Body of pancreas (tissue), 4 donors: ENCODE measurements around the gene ADCY9. TPM values are rescaled to one million over a fixed set of nuclear protein-coding genes. Genes with fewer than 3 reads are reported as not detected.

ENCODE experiments used
- ATAC-seq: fragments of 150-250 bp; one replicate; pipeline ENCODE4 v1.9.1; 2016
- DNase-seq, 4 donors: peaks; one replicate each; pipeline ENCODE4 v3.0.0-alpha.2; 2019
- H3K27ac ChIP-seq, 4 donors: fragments of 200-600 bp; sonication (generic); 1 replicate in 3 of 4; 2 replicates in 1 of 4; pipeline versions ENCODE4 v1.5.1 to v1.6.1; 2016 to 2019; ENCODE audit warnings: mild to moderate bottlenecking in 1 of 4, mixed read lengths in 1 of 4, moderate library complexity in 1 of 4
- H3K27me3 ChIP-seq, 2 donors: fragments of 200-600 bp; sonication (generic); one replicate each; pipeline ENCODE4 v1.6.0; 2016; ENCODE audit warnings: mild to moderate bottlenecking in 1 of 2
- H3K36me3 ChIP-seq, 2 donors: fragments of 200-600 bp; sonication (generic); replicated peaks in 1 of 2; 2 replicates each; pipeline ENCODE4 v1.5.1; 2016; ENCODE audit warnings: low read depth in 2 of 2; ENCODE audit not compliant: insufficient read depth in 1 of 2
- H3K4me1 ChIP-seq: fragments of 200-600 bp; sonication (generic); one replicate; pipeline ENCODE4 v1.6.0; 2016
- H3K4me3 ChIP-seq, 2 donors: fragments of 200-600 bp; sonication (generic); 1 replicate in 1 of 2; 2 replicates in 1 of 2; pipeline ENCODE4 v1.5.1; 2016 to 2019
- H3K9me3 ChIP-seq, 3 donors: fragments of 200-600 bp; sonication (generic); 1 replicate in 2 of 3; 2 replicates in 1 of 3; pipeline ENCODE4 v1.5.1; 2016
- CTCF ChIP-seq, 7 experiments: fragments of 450-650 bp in 4 of 7; fragments of 200-600 bp in 3 of 7; sonication (generic) in 3 of 7; IDR thresholded peaks; one replicate each; pipeline ENCODE4 v1.5.1; 2016 to 2019; ENCODE audit warnings: antibody characterized with exemption in 7 of 7
- POLR2A ChIP-seq, 3 donors: fragments of 450-650 bp; IDR thresholded peaks; one replicate each; pipeline ENCODE4 v1.6.1; 2016; ENCODE audit warnings: antibody characterized with exemption in 3 of 3, mild to moderate bottlenecking in 2 of 3
- WGBS, 2 donors: methylation state at CpG; one replicate each; pipeline ENCODE4 v1.1.5; 2017; 5-methylcytosine and 5-hydroxymethylcytosine counted together
- intact Hi-C: fragments of 100-400 bp; cut with DNase I; formaldehyde crosslinking; loops from one replicate; pipeline ENCODE4 v1.15.1; 2023
- total RNA-seq, 2 donors: library from RNA; depleted of rRNA; stranded (reverse); fragments of >200 nt; gene quantifications; one replicate each; pipeline ENCODE4 v1.1.0, GENCODE V29; 2016

ADCY9 gene
- total RNA-seq, 2 donors from 2014 or later = 22.4 to 29.1 TPM

- 82 to 87% methylated on average over 9 of the region's 9 CpGs for WGBS, 2 donors
- DNase-seq = no peak
Measured at GRCh38 chr16:3988011-3988410, 128.2 kb downstream of the ADCY9 start.

GRCh38 chr16:3987231-3987630 lies 129.0 kb downstream of the ADCY9 start:
- DNase-seq = no peak
- WGBS, 2 donors = 82 to 85% methylated on average over 4 to 13 of the region's 13 CpGs
- Histone ChIP-seq H3K9me3 (no peaks in the 10 kb centered on the region), H3K4me1 (peaks cover 7% of the 10 kb centered on the region), H3K27ac (peak overlapping the region in 1 of 4 donors; percentile 62), H3K27me3 (no peaks in the 10 kb centered on the region), H3K36me3 (no peaks in the 10 kb centered on the region), H3K4me3 (no peak overlapping the region)
- no peak for ATAC-seq
- intact Hi-C loops = loop anchor here (10.0 kb wide), 2 partner anchors 128 to 258 kb away; partner anchors contain the start of genes ADCY9 and SRL
- TF ChIP-seq POLR2A (IDR thresholded peaks at IDR 0.05) (no peak), CTCF (IDR thresholded peaks at IDR 0.05) (no peak)

More at GRCh38 chr16:3988011-3988410, 128.2 kb downstream of the ADCY9 start:
- Histone ChIP-seq H3K36me3 (no peaks in the 10 kb centered on the region), H3K4me1 (peaks cover 7% of the 10 kb centered on the region), H3K9me3 (no peaks in the 10 kb centered on the region), H3K4me3 (no peak overlapping the region), H3K27ac (peak overlapping the region; percentile 12 to 62 (median 48)), H3K27me3 (no peaks in the 10 kb centered on the region)
- no peak for ATAC-seq
- intact Hi-C loops = loop anchor here (10.0 kb wide), 2 partner anchors 127 to 257 kb away; partner anchors contain the start of genes ADCY9 and SRL
- TF ChIP-seq POLR2A (IDR thresholded peaks at IDR 0.05) (no peak), CTCF (IDR thresholded peaks at IDR 0.05) (no peak)

GRCh38 chr16:3986235-3986544 lies 130.1 kb downstream of the ADCY9 start:
- no peak for DNase-seq
- Histone ChIP-seq H3K4me3 (no peak overlapping the region), H3K9me3 (no peaks in the 10 kb centered on the region), H3K27me3 (no peaks in the 10 kb centered on the region), H3K4me1 (peaks cover 7% of the 10 kb centered on the region), H3K27ac (no peak overlapping the region), H3K36me3 (no peaks in the 10 kb centered on the region)
- intact Hi-C loops = loop anchor here (10.0 kb wide), 2 partner anchors 129 to 259 kb away; partner anchors contain the start of genes ADCY9 and SRL
- WGBS, 2 donors = 85 to 93% methylated on average over 11 to 13 of the region's 13 CpGs
- no peak for TF ChIP-seq CTCF (IDR thresholded peaks at IDR 0.05)
- no peak for TF ChIP-seq POLR2A (IDR thresholded peaks at IDR 0.05)
- no peak for ATAC-seq

GRCh38 chr16:3984111-3985060 lies 131.9 kb downstream of the ADCY9 start:
- Histone ChIP-seq H3K36me3 (peaks cover 0 to 2% of the 10 kb centered on the region in 2 donors), H3K27ac (no peak overlapping the region), H3K4me3 (no peak overlapping the region), H3K9me3 (no peaks in the 10 kb centered on the region), H3K27me3 (no peaks in the 10 kb centered on the region), H3K4me1 (peaks cover 4% of the 10 kb centered on the region)
- TF ChIP-seq CTCF (IDR thresholded peaks at IDR 0.05) = no peak
- DNase-seq (no peak), ATAC-seq (no peak)
- WGBS, 2 donors = 88 to 92% methylated on average over 15 to 28 of the region's 31 CpGs
- intact Hi-C loops = loop anchor here (10.0 kb wide), 2 partner anchors 130 to 260 kb away; partner anchors contain the start of genes ADCY9 and SRL
